Left ventricle myocardium inferior (tissue), 1 donor: ENCODE results near the gene CTBP2. TPM values are rescaled to one million over a fixed set of nuclear protein-coding genes. Genes with fewer than 3 reads are reported as not detected.
"Not testable (repeated sequence)": the region's sequence is repeated elsewhere in the genome, so short reads cannot be mapped to it uniquely, and the experiment has no call there.

ENCODE experiments used
- DNase-seq: peaks from one replicate; pipeline ENCODE4 v3.0.0-alpha.2; 2020
- H3K27ac ChIP-seq: fragments of 200-600 bp; replicated peaks from 2 replicates; pipeline ENCODE4 v1.8.0; 2021
- H3K27me3 ChIP-seq: fragments of 200-600 bp; 2 replicates; pipeline ENCODE4 v1.8.0; 2021; ENCODE audit warnings: low read depth
- H3K36me3 ChIP-seq: fragments of 200-600 bp; 2 replicates; pipeline ENCODE4 v1.8.0; 2021
- H3K4me1 ChIP-seq: fragments of 200-600 bp; 2 replicates; pipeline ENCODE4 v1.8.0; 2021
- H3K4me3 ChIP-seq: fragments of 200-600 bp; 2 replicates; pipeline ENCODE4 v1.8.0; 2021; ENCODE audit warnings: mild to moderate bottlenecking, moderate library complexity
- H3K9me3 ChIP-seq: fragments of 200-600 bp; replicated peaks from 2 replicates; pipeline ENCODE4 v1.8.0; 2021
- intact Hi-C: fragments of 100-400 bp; cut with micrococcal nuclease; formaldehyde crosslinking; loops from one replicate; pipeline ENCODE4 v1.11.0; 2022
- total RNA-seq: library from RNA; stranded (reverse); fragmentation: NEBNext Ultra II Directional; extraction: Animal tissue kit (Norgen Biotek cat#: 25700); gene quantifications from one replicate; pipeline ENCODE4 v1.2.1, GENCODE V29; 2021
- TF ChIP-seq, protein P1 (sequence below): fragments of 200-600 bp; IDR thresholded peaks from 2 replicates; pipeline ENCODE4 v1.8.0; 2021; ENCODE audit warnings: antibody characterized with exemption, mild to moderate bottlenecking, borderline replicate concordance
- donor health status: DM: no; HTN: yes; CAD: no; lungs with severe emphysema.

The CTBP2 gene
- total RNA-seq, 1 donor from 2014 or later, result 29.1 TPM

DNA sequence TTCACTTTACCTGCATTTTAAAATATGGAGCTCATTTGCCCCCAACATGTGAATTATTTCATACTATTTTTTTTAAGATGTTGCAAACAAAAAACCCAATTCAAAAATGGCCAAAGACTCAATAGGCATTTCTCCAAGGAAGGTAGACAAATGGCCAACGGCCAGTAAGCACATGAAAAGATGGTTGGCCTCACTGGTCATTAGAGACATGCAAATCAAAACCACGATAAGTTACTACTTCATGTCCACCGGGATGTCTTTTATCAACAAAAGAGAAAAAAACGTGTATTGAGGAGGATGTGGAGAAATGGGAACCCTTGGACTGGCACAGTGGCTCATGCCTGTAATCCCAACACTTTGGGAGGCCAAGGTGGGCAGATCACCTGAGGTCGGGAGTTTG lies 3.4 kb upstream of the CTBP2 start:
- Histone ChIP-seq H3K4me1 (peaks cover 21% of the 10 kb centered on the region), H3K27ac (no peak overlapping the region), H3K4me3 (no peak overlapping the region), H3K9me3 (no peaks in the 10 kb centered on the region), H3K36me3 (no peaks in the 10 kb centered on the region), H3K27me3 (no peaks in the 10 kb centered on the region)
- TF ChIP-seq, protein P1, sequence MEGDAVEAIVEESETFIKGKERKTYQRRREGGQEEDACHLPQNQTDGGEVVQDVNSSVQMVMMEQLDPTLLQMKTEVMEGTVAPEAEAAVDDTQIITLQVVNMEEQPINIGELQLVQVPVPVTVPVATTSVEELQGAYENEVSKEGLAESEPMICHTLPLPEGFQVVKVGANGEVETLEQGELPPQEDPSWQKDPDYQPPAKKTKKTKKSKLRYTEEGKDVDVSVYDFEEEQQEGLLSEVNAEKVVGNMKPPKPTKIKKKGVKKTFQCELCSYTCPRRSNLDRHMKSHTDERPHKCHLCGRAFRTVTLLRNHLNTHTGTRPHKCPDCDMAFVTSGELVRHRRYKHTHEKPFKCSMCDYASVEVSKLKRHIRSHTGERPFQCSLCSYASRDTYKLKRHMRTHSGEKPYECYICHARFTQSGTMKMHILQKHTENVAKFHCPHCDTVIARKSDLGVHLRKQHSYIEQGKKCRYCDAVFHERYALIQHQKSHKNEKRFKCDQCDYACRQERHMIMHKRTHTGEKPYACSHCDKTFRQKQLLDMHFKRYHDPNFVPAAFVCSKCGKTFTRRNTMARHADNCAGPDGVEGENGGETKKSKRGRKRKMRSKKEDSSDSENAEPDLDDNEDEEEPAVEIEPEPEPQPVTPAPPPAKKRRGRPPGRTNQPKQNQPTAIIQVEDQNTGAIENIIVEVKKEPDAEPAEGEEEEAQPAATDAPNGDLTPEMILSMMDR, result no peak
- intact Hi-C loops, result no loop called here
- no peak for DNase-seq

GRCh38 chr10:125163312-125163711 lies 2.9 kb upstream of the CTBP2 start:
- peaks cover 23% of the 10 kb centered on the region for H3K4me1 ChIP-seq
- H3K9me3 ChIP-seq, H3K27me3 ChIP-seq, H3K27ac ChIP-seq, H3K36me3 ChIP-seq, intact Hi-C loops, DNase-seq, H3K4me3 ChIP-seq: not testable (repeated sequence)

- no peak for DNase-seq
- Histone ChIP-seq H3K27me3 (no peaks in the 10 kb centered on the region), H3K27ac (peak overlapping the region; percentile 98), H3K4me1 (peaks cover 33% of the 10 kb centered on the region), H3K36me3 (no peaks in the 10 kb centered on the region), H3K4me3 (peak overlapping the region; percentile 93), H3K9me3 (no peaks in the 10 kb centered on the region)
- intact Hi-C loops, result no loop called here
- TF ChIP-seq, protein P1, result no peak
These were observed 2.0 kb upstream of the CTBP2 start for GRCh38 chr10:125162120-125162931.

GRCh38 chr10:125161707-125162119 lies 1.4 kb upstream of the CTBP2 start:
- no peak for DNase-seq
- H3K9me3 ChIP-seq, result no peaks in the 10 kb centered on the region
- peak overlapping the region; percentile 98 for H3K27ac ChIP-seq
- no peaks in the 10 kb centered on the region for H3K27me3 ChIP-seq
- no peaks in the 10 kb centered on the region for H3K36me3 ChIP-seq
- intact Hi-C loops, result no loop called here
- H3K4me1 ChIP-seq, result peaks cover 39% of the 10 kb centered on the region
- H3K4me3 ChIP-seq, result peak overlapping the region; percentile 93
- TF ChIP-seq, protein P1, result no peak

DNA sequence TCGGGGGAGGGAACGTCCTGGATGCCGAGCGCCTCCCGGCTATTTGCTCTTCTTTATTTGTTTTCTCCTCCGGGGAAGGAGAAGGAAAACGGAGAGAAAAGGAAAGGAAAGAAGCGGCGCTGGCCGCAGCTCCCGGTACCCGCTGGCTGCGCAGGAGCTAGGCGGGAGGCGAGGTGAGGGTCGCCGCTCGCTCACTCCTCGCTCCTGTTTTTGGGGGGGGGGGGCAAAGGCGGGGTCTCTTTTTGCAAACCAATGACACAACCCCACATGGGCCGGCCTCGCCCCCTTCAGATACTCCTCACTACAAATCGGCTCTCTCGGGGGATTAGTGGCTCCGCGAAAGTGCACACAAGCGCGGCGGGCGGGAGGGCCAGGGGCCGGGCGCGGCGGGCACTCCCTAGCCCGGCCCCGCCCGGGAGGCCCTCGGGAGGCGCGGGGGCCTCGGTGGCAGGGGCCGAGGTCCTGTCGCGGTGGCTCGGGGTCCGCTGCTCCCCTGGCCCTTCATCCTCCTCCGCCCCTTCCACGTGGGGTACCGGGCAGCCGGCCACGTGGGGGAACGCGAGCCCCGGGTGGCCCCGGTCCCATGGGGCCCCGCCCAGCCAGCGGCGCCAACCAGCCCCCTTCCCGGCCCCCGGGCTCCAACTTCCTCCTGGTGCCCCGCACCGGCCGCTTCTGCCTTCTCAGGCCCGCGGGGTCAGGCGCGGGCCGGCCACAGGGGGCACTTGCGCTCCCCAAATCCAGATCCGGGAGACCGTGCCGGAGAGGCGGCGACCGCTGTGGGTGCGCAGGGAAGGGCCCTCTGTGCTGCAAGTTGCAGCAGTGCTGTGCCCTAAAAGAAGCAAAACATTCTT lies 718 bp upstream of the CTBP2 start:
- intact Hi-C loops, result no loop called here
- Histone ChIP-seq H3K4me1 (peaks cover 45% of the 10 kb centered on the region), H3K36me3 (no peaks in the 10 kb centered on the region)

More for the DNA sequence above, 718 bp upstream of the CTBP2 start:
- Histone ChIP-seq H3K4me3 (peak overlapping the region; percentile 93), H3K9me3 (no peaks in the 10 kb centered on the region), H3K27ac (peak overlapping the region; percentile 98), H3K27me3 (no peaks in the 10 kb centered on the region)
- TF ChIP-seq, protein P1, result peak; percentile 69
- peak; percentile 78 for DNase-seq
